Tibial nerve (tissue), 3 donors: Measurements from ENCODE around the gene TRDN.

Experiments
- POLR2A ChIP-seq, 2 donors: fragments of 450-650 bp; IDR thresholded peaks; one replicate each; pipeline ENCODE4 v1.6.1; 2017; ENCODE audit warnings: antibody characterized with exemption in 2 of 2, mild to moderate bottlenecking in 2 of 2, moderate library complexity in 2 of 2
- TF ChIP-seq, protein P1 (sequence below), 5 experiments: fragments of 200-600 bp in 3 of 5; fragments of 450-650 bp in 2 of 5; sonication (generic) in 3 of 5; IDR thresholded peaks; one replicate each; pipeline ENCODE4 v1.5.1; 2016 to 2019; ENCODE audit warnings: antibody characterized with exemption in 5 of 5, mild to moderate bottlenecking in 3 of 5, moderate library complexity in 2 of 5

DNA sequence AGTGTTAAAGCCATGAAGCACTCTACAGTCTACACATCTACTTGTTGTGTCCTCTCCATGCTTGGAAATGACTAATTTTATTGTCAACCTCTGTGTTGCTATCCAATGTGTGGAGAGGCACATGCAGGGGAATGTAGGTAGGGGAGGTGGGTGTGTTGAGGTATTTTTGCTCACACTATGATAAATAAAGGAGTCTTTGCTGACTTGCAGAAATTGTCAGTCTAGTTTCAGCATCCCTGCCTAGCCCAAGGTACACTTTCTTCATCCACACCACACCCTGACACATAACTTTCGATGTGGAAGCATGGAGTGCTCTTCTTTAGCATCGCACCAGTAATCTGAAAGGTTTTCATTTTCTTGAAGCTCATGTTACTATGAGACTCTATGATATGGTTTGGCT is 264.0 kb downstream of the TRDN start:
- TF ChIP-seq, protein P1, sequence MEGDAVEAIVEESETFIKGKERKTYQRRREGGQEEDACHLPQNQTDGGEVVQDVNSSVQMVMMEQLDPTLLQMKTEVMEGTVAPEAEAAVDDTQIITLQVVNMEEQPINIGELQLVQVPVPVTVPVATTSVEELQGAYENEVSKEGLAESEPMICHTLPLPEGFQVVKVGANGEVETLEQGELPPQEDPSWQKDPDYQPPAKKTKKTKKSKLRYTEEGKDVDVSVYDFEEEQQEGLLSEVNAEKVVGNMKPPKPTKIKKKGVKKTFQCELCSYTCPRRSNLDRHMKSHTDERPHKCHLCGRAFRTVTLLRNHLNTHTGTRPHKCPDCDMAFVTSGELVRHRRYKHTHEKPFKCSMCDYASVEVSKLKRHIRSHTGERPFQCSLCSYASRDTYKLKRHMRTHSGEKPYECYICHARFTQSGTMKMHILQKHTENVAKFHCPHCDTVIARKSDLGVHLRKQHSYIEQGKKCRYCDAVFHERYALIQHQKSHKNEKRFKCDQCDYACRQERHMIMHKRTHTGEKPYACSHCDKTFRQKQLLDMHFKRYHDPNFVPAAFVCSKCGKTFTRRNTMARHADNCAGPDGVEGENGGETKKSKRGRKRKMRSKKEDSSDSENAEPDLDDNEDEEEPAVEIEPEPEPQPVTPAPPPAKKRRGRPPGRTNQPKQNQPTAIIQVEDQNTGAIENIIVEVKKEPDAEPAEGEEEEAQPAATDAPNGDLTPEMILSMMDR (IDR thresholded peaks at IDR 0.05), result no peak
- no peak for TF ChIP-seq POLR2A (IDR thresholded peaks at IDR 0.05)
